Measurements from ENCODE around the gene B3GNT8.
A peak's percentile ranks its signal among the peaks of the same experiment; 100 is the strongest.
"Not testable (repeated sequence)": the region's sequence is repeated elsewhere in the genome, so short reads cannot be mapped to it uniquely, and the experiment has no call there.

B3GNT8 gene

DNA sequence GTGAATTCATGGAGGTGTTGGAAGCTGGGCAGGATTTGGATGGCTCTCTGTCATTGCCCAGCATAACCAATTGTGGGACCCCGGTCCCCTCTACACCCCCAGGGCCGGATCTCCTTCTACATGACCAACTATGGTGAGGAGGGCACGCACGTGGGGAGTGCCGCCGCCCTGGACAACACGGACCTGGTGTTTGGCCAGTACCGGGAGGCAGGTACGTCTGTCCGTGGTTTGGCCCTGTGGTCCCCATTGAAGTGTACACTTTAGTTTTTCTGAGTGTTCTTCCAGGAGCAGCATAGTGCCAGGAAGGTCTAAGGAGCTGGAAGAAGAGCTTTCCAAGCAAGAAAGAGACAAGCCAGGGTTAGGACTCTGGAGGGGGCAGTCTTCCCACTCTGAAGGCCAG lies 13.2 kb downstream of the B3GNT8 start:
- DNase-seq = no peak

DNA sequence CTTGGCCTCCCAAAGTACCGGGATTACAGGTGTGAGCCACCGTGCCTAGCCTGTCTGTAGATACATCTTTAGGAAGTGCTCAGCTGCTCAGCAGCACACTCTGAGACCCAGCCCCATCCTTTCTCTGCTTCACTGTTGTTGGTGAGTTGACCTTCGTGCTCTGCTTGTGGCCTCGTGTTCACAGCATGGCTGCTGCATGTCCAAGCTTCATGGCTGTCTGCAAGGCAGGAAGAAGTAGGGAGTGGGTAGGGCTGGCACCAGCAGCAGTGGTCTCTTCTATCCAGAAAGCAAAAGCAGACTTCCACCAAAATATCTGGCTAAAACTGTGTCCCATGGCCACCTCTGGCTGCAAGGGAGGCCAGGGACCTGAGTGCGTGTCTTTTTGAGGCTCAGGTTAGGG lies 14.2 kb downstream of the B3GNT8 start:
- DNase-seq = no peak

DNA sequence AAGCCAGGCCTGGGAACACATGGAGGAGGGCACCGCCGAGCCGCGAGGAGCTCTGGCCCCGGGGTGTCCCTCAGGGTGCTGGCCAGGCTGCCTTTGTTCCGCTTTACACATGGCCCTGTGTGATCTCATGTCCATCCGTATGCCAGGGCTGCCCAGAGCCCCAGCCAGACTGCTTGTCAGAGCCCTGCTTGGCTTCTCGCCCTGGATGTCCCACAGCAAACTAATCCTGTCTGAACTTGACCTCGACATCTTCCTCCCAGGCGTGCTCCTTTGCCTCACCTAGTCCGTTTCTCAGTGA lies 15.3 kb downstream of the B3GNT8 start:
- DNase-seq = no peak

DNA sequence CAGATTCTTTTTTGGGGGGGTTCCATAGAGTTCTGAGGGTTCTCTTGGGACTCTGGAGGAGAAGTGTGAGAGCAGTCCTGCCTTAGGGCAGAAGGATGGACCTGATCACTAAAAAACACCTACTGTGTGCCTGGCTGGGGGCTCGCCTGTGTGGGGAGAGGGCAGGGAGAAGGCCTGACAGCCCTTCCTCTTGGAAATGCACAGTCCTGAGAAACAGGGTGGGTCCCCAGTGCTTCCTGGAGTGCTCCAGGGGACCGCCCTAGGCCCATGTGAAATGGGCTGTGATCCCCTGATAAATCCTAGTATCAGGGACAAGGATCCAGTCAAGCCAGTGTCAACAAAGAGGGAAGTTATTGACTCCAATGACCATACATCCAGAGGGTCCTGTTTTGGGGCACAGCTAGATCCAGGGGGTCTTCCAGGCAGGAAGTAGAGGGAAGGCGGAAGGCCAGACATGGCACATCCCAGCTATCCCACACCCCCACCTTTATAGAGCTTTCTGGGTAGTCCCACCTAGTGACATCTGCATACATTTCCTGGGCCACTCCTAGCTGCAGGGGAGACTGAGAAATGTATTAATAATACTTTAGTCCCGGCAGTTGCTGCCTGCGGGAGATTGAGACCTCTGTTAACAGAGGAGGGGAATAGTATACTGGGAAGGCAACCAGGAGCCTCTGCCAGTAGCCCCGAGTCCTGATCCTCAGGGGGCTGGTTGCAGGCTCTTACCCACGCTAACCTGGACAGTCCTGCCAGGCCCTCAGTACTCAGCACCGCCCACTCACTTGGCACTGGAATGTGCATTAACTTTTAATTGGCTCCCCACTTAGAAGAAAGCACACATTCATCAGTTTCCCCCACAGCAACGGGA lies 15.8 kb downstream of the B3GNT8 start:
- DNase-seq = no peak

DNA sequence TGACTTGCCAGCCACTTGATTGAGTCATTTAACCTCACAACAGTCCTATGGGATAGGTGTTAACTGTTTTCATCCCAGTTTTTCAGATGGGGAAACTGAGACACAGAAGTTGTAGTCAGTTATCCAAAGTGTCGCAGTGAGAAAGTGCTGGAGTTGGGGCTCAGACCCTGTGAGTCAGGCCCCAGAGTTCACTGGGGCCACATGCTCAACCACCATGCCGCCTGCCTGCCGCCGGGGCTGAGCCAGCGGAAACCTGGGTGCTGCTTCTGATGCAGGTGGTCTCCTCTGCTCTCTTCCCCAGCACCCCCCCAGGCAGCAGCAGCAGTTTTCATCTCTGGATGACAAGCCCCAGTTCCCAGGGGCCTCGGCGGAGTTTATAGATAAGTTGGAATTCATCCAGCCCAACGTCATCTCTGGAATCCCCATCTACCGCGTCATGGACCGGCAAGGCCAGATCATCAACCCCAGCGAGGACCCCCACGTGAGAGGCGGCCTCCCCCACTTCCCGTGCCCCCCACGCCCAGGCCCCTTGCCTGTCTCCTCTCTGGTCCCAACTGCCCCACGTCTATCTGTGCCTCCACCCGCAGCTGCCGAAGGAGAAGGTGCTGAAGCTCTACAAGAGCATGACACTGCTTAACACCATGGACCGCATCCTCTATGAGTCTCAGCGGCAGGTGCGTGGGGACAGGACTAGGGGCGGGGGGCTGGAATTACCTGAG lies 16.7 kb downstream of the B3GNT8 start:
- no peak for DNase-seq

DNA sequence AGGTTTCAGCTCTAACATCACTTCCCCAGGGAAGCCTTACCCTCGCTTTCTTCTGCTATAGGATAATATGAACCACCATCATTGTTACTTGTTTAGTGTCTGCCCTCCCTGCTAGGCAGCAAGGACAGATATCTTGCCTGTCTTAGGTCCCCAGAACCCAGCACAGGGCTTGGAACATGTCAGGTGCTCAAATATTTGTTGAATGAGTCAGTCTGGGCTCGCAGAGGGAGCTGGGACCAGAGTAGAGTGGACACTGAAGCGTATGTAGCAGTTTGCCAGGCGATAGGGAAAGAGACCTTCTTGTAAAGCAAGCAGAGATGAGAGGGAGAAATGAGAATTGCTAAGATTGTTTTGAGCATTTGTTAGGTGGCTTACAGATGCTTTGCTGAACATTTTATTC lies 17.9 kb downstream of the B3GNT8 start:
- no peak for DNase-seq

DNA sequence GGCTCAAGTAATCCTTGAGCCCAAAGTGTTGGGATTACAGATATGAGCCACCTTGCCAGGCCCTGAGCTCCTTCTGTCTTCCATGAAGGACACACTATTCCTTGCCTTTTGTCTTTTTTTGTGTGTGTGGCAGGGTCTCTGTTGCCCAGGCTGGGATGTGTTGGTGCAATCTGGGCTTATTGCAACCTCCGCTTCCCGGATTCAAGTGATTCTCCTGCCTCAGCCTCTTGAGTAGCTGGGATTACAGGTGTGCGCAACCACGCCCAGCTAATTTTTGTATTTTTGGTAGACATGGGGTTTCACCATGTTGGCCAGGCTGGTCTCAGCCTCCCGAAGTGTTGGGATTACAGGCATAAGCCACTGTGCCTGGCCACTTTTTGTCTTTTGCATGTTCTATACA lies 18.3 kb downstream of the B3GNT8 start:
- not testable (repeated sequence) for DNase-seq

DNA sequence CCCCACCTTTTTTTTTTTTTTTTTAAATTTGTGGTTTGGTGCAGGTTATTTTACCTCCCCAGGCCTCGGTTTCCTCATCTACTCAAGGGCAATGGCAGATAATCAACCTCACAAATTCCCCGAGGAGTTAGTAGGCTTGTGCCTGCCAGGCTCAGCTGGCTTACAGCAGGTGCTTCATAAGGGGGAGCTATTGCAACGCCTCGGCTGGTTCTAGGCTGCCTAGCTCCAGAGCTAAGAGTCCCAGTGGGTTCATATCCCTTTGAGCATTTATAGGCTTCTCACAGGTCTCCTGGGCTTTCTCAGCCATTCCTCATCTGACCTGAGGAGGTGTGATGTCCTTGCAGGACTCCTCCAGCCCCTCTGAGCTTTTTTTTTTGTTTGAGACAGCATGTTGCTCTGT lies 18.9 kb downstream of the B3GNT8 start:
- no peak for DNase-seq

DNA sequence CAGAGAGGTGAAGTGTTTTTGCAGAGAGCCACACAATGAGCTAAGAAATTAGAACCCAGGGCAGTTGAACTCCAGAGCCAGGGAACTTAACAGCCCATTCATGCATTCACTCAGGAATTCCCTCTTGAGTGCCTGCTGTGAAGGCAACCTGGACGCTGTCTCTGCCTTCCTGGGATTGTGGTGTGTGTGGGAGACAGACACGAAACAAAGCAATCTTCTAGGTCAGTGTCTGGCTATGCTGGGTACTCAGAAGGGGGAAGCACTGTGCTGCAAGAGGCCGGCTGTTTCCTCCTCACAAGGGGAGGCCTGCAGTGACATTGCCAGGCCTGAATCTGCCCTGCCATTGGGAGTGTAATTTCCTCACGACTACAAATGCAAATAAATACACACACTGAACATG lies 19.9 kb downstream of the B3GNT8 start:
- no peak for DNase-seq

DNA sequence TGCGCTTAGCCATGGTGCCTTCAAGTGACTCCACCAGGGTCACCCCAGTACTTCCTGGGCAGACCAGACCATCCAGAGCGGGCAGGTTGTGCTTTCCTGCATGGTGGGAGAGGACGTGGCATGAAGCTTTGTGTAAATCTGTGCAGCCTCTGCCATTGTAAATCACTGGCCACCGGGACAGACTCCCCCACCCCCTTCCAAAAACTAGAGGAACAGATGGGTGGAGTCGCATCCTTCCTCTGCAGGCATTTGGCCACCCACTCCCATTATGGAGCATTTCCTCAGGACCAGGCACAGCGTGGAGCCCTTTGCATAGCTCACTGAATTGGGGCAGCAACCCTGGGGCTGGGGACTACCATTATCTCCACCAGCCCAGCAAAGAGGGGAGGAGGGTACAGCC lies 21.4 kb downstream of the B3GNT8 start:
- DNase-seq = no peak

DNA sequence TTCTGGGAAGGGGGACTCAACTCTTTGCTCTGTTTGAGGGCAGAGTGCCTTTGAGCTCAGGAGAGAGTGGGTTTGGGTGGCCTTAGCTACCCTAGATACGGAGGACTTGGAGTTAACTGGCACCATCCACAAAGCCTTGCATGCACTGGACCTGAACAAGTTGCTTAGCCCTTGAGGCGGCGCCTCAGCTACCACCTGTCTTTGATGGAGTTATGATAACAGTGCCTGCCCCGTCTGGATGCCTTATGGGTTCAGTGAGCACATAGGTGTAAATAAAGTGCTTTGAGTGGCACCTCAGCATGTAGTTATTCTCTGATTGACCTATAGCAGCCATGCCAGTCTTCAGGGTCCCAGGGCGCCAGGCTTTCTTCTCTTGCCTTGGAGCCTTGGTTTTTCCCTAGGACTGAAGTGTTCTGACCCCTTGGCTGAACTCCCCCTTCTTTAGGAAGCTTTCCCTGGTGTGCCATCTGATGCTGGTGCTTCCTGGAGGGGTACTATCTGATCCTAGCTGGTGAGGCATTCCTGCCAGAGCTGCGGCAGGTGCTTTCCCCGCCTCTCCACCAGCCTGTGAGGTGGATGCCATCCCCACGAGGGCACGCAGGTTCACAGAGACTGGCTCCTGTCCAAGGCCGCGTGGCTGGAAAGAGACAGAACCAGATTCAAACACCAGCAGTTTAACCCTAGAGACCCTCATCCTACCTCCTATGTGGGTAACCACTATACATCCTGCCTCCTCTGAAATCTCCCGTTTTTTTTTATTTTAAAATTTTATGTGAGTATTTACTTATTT lies 23.8 kb downstream of the B3GNT8 start:
- DNase-seq = no peak

DNA sequence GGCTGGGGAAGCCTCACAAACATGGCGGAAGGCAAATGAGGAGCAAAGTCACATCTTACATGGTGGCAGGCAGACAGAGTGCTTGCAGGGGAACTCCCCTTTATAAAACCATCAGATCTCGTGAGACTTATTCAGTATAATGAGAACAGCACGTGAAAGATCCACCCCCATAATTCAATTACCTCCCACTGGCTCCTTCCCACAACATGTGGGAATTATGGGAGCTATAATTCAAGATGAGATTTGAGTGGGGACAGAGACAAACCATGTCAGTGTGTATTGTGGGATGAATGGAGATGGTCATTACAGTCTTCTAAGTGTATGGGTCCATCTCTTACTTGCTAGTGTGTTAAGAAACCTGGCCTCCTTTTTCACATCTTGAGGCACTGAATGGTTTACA lies 25.2 kb downstream of the B3GNT8 start:
- DNase-seq = no peak

DNA sequence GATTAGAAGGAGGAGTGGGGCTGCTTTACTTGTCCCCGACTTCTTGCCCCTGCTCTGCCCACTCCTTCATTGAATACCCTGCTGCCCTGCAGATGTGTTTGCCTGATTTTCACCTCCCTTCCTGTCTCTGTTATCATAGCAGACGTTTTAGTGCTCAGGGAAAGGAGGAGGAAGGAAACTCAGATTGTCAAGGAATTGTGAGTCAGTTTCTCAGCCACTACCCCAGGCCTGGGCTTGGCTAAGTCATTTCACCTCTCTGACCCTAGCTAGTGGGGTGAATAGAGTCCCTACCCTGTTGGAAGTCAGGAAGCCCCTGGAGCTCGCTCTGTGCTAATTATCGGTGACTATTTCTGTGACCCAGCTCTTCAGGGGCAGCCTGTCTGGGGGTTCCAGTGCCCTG lies 25.7 kb downstream of the B3GNT8 start:
- no peak for DNase-seq

DNA sequence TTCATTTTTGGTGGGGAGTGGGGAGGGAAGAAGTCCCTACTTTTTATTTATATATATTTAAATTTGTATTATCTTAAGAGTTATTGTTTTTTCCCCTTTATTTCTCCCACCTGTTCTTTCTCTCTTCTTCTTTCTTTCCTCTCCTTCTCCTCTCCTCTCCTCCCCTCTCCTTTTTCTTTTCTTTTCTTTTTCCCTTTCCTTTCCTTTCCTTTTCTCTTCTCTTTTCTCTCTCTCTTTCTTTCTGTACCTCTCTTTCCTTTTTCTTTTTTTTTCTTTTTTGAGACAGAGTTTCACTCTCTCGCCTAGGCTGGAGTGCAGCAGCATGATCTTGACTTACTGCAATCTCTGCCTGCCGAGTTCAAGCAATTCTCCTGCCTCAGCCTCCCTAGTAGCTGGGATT lies 27.6 kb downstream of the B3GNT8 start:
- no peak for DNase-seq

DNA sequence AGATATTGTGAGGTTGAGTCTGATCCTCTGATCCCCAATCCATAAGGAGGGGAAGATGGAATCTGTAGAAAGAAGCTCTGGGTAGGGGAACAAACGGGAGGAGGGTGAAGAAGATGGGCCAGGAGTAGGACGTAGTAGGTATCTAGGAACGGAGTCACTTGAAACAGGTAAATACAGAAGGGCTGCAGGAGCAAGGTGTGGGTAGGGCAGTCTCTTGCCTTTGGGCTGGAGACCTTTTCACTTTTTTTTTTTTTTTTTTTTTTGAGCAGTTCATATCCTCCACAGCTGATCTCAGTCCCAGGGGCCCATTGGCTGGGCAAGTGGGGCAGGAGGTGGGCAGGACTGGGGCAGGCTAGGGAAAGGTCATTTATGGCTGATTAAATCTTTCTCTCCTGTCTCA lies 28.1 kb downstream of the B3GNT8 start:
- no peak for DNase-seq

DNA sequence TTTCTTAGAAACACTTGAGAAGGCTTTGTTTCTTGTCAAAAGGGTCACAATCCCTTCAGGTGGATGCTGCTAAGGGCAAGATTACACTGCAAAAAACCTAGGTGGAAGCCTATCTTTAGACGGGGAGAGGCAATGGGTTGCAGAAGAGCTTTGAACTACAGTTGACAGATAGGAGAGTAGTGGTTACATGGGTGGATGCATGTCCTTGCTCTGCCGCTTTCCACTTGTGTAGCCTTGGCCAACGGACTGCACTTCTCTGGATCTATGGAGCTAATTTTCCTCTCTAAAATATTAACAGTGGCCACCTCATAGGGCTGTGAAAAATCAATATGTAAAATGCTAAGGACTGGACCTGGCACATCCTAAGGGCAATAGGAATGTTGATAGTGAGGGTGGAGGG lies 28.6 kb downstream of the B3GNT8 start:
- no peak for DNase-seq

DNA sequence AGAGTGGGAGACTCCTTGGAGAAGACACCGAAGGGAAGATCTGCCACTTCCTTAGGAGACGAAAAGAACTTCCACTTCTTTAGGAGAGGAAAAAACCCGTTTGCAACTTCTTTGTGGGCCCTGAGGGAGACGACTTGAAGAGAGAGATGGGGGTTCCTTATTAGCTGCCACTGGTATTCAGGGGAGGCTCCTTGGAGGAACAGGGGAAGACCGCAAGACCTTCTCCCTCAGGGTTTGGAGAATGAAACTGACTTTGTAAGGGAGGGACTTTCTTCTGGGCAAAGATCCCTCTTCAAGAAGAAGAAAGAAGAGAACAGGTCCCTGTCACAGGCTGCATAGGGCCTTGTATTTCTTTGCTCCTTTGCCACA lies 29.1 kb downstream of the B3GNT8 start:
- no peak for DNase-seq

DNA sequence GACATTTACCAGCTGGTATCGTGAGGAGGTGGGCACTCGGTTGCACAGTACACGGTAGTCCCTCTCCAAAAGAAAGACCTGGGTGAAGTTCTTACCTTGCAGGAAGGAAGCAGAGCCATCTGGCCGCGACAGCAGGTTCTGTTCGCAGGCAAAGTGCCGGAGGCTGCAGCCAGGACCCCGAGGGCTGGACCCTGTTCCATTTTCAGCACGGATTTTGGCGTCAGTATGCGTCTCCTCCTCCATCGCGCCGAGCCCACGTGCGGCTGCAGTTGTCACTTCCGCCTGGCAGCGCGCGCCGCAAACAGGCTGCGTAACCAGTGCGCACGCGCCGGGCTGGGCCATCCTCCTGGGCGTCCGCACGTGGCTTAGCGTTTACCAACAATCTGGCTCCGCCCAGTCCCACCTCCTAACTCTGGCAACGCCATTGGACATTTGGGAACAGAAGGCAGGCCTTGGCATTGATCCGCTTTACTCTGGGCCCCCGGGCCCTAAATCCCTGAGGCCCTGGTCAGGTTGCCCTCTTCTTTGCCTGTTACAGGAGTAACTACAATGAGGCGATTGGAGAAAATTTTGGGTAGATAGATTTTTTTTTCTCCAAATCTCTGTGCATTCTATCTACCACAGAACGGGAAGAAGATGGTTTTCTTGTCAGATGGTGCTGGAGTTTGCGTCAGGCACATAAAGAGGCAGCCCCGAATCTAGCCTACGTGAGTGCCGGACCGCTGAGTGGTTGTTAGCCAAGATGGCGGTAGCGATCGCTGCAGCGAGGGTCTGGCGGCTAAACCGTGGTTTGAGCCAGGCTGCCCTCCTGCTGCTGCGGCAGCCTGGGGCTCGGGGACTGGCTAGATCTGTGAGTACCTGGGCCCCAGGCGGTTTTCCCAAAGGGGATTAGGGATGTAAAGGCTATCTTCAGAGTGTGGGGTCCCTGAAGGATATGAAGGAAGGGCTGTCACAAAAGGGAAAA lies 29.8 kb downstream of the B3GNT8 start, which contains the start of the genes BCKDHA and EXOSC5:
Gene BCKDHA, plus strand, starts transcription at position 733 of the 964 bp plus-strand sequence. Its CDS starts 10 bp downstream, at position 743.
Gene EXOSC5, minus strand, starts transcription at position 274 of the 964 bp plus-strand sequence. Its CDS starts 31 bp downstream, at position 243.
- DNase-seq = peak; percentile 100

DNA sequence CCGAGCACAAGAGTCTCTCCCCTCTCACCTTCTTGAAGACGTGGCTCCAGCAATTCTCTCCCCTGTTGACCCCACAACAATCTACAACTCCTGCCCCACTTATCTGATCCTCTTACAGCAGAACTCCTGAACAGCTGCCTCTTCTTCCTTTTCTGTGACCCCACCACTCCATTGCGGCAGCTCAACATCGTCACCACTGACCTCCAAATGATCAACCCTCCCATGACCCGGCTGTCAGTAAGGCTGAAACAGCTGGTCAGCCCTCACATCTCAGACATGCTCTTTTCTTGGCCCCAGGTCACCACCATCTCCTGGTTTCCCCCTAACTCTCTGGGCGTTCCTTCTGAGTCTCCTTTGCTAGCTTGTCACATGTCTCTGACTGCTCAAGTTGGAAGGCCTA lies 31.8 kb downstream of the B3GNT8 start:
- DNase-seq = no peak

DNA sequence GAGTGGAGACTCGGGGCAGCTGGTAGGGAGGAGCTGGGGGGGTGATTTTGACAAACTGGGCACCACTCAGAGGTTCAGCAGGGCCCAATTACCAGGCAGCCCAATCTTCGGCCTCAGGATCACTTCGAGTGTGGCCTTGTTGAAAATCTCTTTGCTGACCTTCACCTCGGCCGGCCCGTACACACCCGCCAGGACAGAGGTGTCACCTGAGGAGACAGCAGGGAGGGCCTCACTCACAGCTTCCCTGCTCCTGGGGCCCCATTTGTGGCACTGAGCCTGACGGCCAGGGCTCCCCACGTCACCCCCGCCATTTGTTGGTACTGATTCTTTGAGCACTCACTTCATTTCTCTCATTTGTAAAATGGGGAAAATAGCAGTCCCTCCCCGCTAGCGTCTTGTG lies 34.4 kb downstream of the B3GNT8 start:
- no peak for DNase-seq

DNA sequence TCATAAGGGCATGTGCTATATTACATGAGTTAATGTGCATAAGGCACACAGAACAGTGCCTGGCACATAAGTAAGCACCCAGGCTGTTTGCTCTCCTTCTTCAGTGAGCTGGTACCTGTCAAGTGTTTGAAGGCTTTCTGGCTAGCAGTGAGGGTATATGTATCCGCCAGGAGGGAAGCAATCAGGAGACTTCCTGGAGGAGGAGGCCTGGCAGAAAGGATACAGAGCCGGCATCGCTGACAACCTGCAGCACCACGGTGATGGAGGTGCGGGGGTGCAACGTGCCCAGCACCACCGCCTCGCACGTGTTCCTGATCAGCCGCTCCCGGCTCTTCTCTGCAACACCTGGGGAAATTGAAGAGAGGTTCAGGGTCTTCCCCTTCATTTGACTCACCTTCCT lies 35.6 kb downstream of the B3GNT8 start:
- no peak for DNase-seq

DNA sequence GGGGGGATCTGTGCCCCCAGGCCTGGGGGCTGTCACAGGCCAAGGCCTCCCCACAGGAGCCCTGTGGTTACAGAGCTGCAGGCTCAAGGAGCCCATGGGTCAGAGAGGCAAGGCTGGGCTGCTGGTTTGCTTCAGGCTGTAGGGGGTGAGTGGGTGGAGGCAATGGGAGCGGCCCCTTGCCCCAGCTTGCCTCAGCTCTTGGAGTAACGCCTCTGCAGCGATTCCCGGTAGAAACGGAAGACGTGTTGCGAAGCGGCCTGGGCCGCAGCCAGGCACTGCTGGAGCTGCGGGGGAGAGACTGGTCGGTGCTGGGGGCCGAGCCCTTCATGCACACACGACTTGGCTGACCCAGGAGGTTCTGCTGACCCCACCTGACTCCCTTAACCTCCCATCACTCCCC lies 40.7 kb downstream of the B3GNT8 start:
- DNase-seq = no peak

DNA sequence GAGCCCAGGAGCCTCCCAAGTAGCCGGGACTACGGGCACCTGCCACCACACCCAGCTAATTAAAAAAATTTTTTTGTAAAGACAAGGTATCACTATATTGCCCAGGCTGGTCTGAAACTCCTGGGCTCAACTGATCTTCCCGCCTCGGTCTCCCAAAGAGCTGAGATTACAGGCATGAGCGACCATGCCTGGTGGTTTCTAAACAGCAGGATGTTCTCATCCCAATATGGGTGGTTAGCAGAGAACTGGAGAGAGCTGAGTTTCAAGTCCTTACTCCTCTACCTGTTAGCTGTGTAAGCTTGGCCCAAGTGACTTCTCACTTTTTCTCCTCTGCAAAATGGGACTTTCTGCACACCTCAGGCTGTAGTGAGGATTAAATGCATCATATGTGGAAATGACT lies 42.8 kb downstream of the B3GNT8 start:
- no peak for DNase-seq
